CD14-positive monocyte (primary cell): Measurements from ENCODE around the gene C9orf152. TPM values are rescaled to one million over a fixed set of nuclear protein-coding genes. Genes with fewer than 3 reads are reported as not detected.

Experiments
- DNase-seq, 3 donors: peaks; one replicate each; pipeline ENCODE4 v3.0.0-alpha.2; 2011 to 2022
- H2AFZ ChIP-seq: 2 replicates; pipeline ENCODE4 v1.6.0; 2012; ENCODE audit warnings: mild to moderate bottlenecking, low read depth, low read length, inconsistent platforms; ENCODE audit not compliant: insufficient read depth, poor library complexity, severe bottlenecking
- H3K27ac ChIP-seq, 2 donors: 1 replicate in 1 of 2; 2 replicates in 1 of 2; pipeline ENCODE4 v1.5.1; 2012 to 2013; ENCODE audit warnings: low read length in 2 of 2, control low read depth in 1 of 2, inconsistent platforms in 1 of 2, low read depth in 1 of 2, mild to moderate bottlenecking in 1 of 2
- H3K27me3 ChIP-seq, 2 donors: one replicate each; pipeline versions ENCODE4 v1.6.0 to v1.6.1; 2011 to 2013; ENCODE audit warnings: low read length in 2 of 2; ENCODE audit not compliant: control insufficient read depth in 2 of 2, insufficient read depth in 2 of 2
- H3K36me3 ChIP-seq, 2 donors: replicated peaks in 1 of 2; 1 replicate in 1 of 2; 2 replicates in 1 of 2; pipeline versions ENCODE4 v1.5.1 to v1.6.1; 2012 to 2013; ENCODE audit warnings: low read length in 2 of 2, control low read depth in 1 of 2, inconsistent platforms in 1 of 2, mild to moderate bottlenecking in 1 of 2; ENCODE audit not compliant: insufficient read depth in 2 of 2, control insufficient read depth in 1 of 2
- H3K4me1 ChIP-seq, 2 donors: 1 replicate in 1 of 2; 2 replicates in 1 of 2; pipeline versions ENCODE4 v1.5.1 to v1.6.1; 2012 to 2013; ENCODE audit warnings: low read length in 2 of 2, control low read depth in 1 of 2, inconsistent platforms in 1 of 2, mild to moderate bottlenecking in 1 of 2, moderate library complexity in 1 of 2; ENCODE audit not compliant: insufficient read depth in 2 of 2, control insufficient read depth in 1 of 2
- H3K4me2 ChIP-seq: replicated peaks from 2 replicates; pipeline ENCODE3; 2012; ENCODE audit warnings: low read length, moderate library complexity, mild to moderate bottlenecking; ENCODE audit not compliant: poor library complexity, severe bottlenecking; ENCODE audit errors: extremely low read depth
- H3K4me3 ChIP-seq, 3 experiments: fragments of 200-600 bp in 1 of 3; sonication (generic) in 1 of 3; replicated peaks in 1 of 3; 1 replicate in 2 of 3; 2 replicates in 1 of 3; pipeline ENCODE4 v1.5.1; 2011 to 2013; ENCODE audit warnings: low read length in 3 of 3, mild to moderate bottlenecking in 3 of 3, control low read depth in 2 of 3, low read depth in 2 of 3, inconsistent platforms in 1 of 3, moderate library complexity in 1 of 3
- H3K79me2 ChIP-seq: 2 replicates; pipeline ENCODE4 v1.6.0; 2012; ENCODE audit warnings: mild to moderate bottlenecking, control low read depth, inconsistent platforms, low read length, moderate library complexity; ENCODE audit not compliant: insufficient read depth
- H3K9ac ChIP-seq: 2 replicates; pipeline ENCODE4 v1.6.0; 2017; ENCODE audit warnings: low read length, mild to moderate bottlenecking; ENCODE audit not compliant: insufficient read depth, poor library complexity, severe bottlenecking
- H3K9me3 ChIP-seq, 2 donors: replicated peaks in 1 of 2; 1 replicate in 1 of 2; 2 replicates in 1 of 2; pipeline versions ENCODE4 v1.5.1 to v1.6.1; 2012 to 2013; ENCODE audit warnings: low read length in 2 of 2, control low read depth in 1 of 2; ENCODE audit not compliant: control insufficient read depth in 1 of 2, insufficient read depth in 1 of 2
- H4K20me1 ChIP-seq: 2 replicates; pipeline ENCODE4 v1.6.0; 2012; ENCODE audit warnings: mild to moderate bottlenecking, low read length, control low read depth, moderate library complexity; ENCODE audit not compliant: insufficient read depth
- H3K27ac Mint-ChIP-seq, 7 donors: one replicate each; pipeline ENCODE4 v1.8.0; 2020; ENCODE audit warnings: mild to moderate bottlenecking in 7 of 7, mixed read lengths in 7 of 7, moderate library complexity in 6 of 7, inconsistent platforms in 2 of 7
- H3K27me3 Mint-ChIP-seq, 3 donors: one replicate each; pipeline ENCODE4 v1.8.0; 2021 to 2022; ENCODE audit warnings: low read depth in 3 of 3, mild to moderate bottlenecking in 3 of 3, mixed read lengths in 3 of 3, moderate library complexity in 3 of 3, inconsistent platforms in 1 of 3
- H3K36me3 Mint-ChIP-seq, 2 donors: one replicate each; pipeline ENCODE4 v1.8.0; 2020; ENCODE audit warnings: mixed read lengths in 2 of 2, inconsistent platforms in 1 of 2, mild to moderate bottlenecking in 1 of 2
- H3K4me1 Mint-ChIP-seq: one replicate; pipeline ENCODE4 v1.8.0; 2020; ENCODE audit warnings: mild to moderate bottlenecking, mixed read lengths
- H3K4me3 Mint-ChIP-seq, 2 donors: one replicate each; pipeline ENCODE4 v1.8.0; 2020; ENCODE audit warnings: mild to moderate bottlenecking in 2 of 2, mixed read lengths in 2 of 2, moderate library complexity in 1 of 2
- H3K9me3 Mint-ChIP-seq, 7 donors: one replicate each; pipeline ENCODE4 v1.8.0; 2020 to 2022; ENCODE audit warnings: mixed read lengths in 7 of 7, mild to moderate bottlenecking in 6 of 7, moderate library complexity in 6 of 7, inconsistent platforms in 2 of 7
- CTCF ChIP-seq: fragments of 200-600 bp; IDR thresholded peaks from one replicate; pipeline ENCODE4 v1.8.0; 2022; ENCODE audit warnings: antibody characterized with exemption, mild to moderate bottlenecking
- WGBS: methylation state at CpG from one replicate; pipeline ENCODE4 v1.1.5; 2013; ENCODE audit warnings: missing lambda C conversion rate; ENCODE audit not compliant: insufficient coverage; 5-methylcytosine and 5-hydroxymethylcytosine counted together
- intact Hi-C, 2 donors: fragments of 100-400 bp; cut with micrococcal nuclease; formaldehyde crosslinking; loops; one replicate each; pipeline versions ENCODE4 v1.15.0 to v1.15.1; 2023
- polyA plus RNA-seq, 3 donors: library from polyadenylated mRNA; depleted of rRNA in 1 of 3; unstranded in 2 of 3; stranded (reverse) in 1 of 3; fragments of 300-500 nt in 2 of 3; fragments of >200 nt in 1 of 3; fragmentation: Illumina TruSeq in 2 of 3; gene quantifications; 1 replicate in 2 of 3; 2 replicates in 1 of 3; pipeline ENCODE4 v1.2.3, GENCODE V29; 2012 to 2021

C9orf152 gene
- polyA plus RNA-seq, 3 donors: not detected

GRCh38 chr9:110189559-110190320 lies 18.2 kb downstream of the C9orf152 start:
- Histone ChIP-seq H3K4me3 (no peak overlapping the region), H4K20me1 (no peaks in the 10 kb centered on the region), H2AFZ (peak overlapping the region; percentile 31), H3K4me2 (no peak overlapping the region), H3K9me3 (no peaks in the 10 kb centered on the region), H3K27me3 (no peaks in the 10 kb centered on the region), H3K79me2 (no peaks in the 10 kb centered on the region), H3K9ac (no peak overlapping the region), H3K4me1 (peaks cover 20% of the 10 kb centered on the region in 2 donors), H3K27ac (no peak overlapping the region), H3K36me3 (no peaks in the 10 kb centered on the region)
- Mint-ChIP-seq H3K27ac (peak overlapping the region in 1 of 7 donors; percentile 82), H3K4me3 (no peak overlapping the region), H3K36me3 (no peaks in the 10 kb centered on the region), H3K4me1 (peaks cover 41% of the 10 kb centered on the region), H3K27me3 (peaks cover 0 to 4% (median 0%) of the 10 kb centered on the region in 3 donors), H3K9me3 (peaks cover 0 to 2% (median 0%) of the 10 kb centered on the region in 7 donors)
- WGBS: no CpG with 5 or more reads among the region's 6 CpGs
- intact Hi-C loops: loop anchor here (5.0 to 10.0 kb wide), 2 partner anchors 433 to 435 kb away; no protein-coding TSS in a partner anchor
- no peak for DNase-seq
- TF ChIP-seq CTCF: no peak

- H3K4me1 ChIP-seq: peaks cover 20% of the 10 kb centered on the region in 2 donors
- H3K4me1 Mint-ChIP-seq: peaks cover 36% of the 10 kb centered on the region
- H3K27me3 Mint-ChIP-seq: peaks cover 0 to 4% (median 0%) of the 10 kb centered on the region in 3 donors
- H3K4me2 ChIP-seq: no peak overlapping the region
- peak; percentile 28 to 42 (median 36) for DNase-seq
- intact Hi-C loops: loop anchor here (5.0 to 10.0 kb wide), 2 partner anchors 433 to 436 kb away; no protein-coding TSS in a partner anchor
- H3K27ac Mint-ChIP-seq: peak overlapping the region in 5 of 7 donors; percentile 29 to 82 (median 67)
- no peaks in the 10 kb centered on the region for H3K9me3 ChIP-seq
- H3K4me3 Mint-ChIP-seq: no peak overlapping the region
- H3K36me3 ChIP-seq: no peaks in the 10 kb centered on the region
- no peaks in the 10 kb centered on the region for H4K20me1 ChIP-seq
- WGBS: 0% methylated on average over 1 of the region's 4 CpGs
- H3K79me2 ChIP-seq: no peaks in the 10 kb centered on the region
- no peak overlapping the region for H3K9ac ChIP-seq
- H3K4me3 ChIP-seq: no peak overlapping the region
- TF ChIP-seq CTCF: no peak
- no peak overlapping the region for H3K27ac ChIP-seq
- peak overlapping the region; percentile 31 for H2AFZ ChIP-seq
- H3K9me3 Mint-ChIP-seq: peaks cover 0 to 2% (median 0%) of the 10 kb centered on the region in 7 donors
- H3K36me3 Mint-ChIP-seq: no peaks in the 10 kb centered on the region
- H3K27me3 ChIP-seq: no peaks in the 10 kb centered on the region
Measured at GRCh38 chr9:110188991-110189390, 19.0 kb downstream of the C9orf152 start.
